HEK293T (cell line): ENCODE results near the gene MEI4.
"Not testable (repeated sequence)": the region's sequence is repeated elsewhere in the genome, so short reads cannot be mapped to it uniquely, and the experiment has no call there.

Source experiments
- BHLHE40 ChIP-seq: fragments of 450-650 bp; IDR thresholded peaks from 2 replicates; pipeline ENCODE4 v1.6.1; 2016; ENCODE audit warnings: mild to moderate bottlenecking, moderate library complexity, borderline replicate concordance
- ELF4 ChIP-seq: fragments of 450-650 bp; IDR thresholded peaks from 2 replicates; pipeline ENCODE4 v1.6.1; 2017; ENCODE audit warnings: antibody characterized with exemption
- FOXA1 ChIP-seq: fragments of 450-650 bp; IDR thresholded peaks from 2 replicates; pipeline ENCODE4 v1.6.1; 2016; ENCODE audit warnings: mild to moderate bottlenecking
- FOXK2 ChIP-seq: fragments of 450-650 bp; IDR thresholded peaks from 2 replicates; pipeline ENCODE4 v1.6.1; 2016; ENCODE audit warnings: mild to moderate bottlenecking
- FOXM1 ChIP-seq: fragments of 450-650 bp; IDR thresholded peaks from 2 replicates; pipeline ENCODE4 v1.6.1; 2017; ENCODE audit warnings: mild to moderate bottlenecking, borderline replicate concordance
- HDGF ChIP-seq: fragments of 450-650 bp; IDR thresholded peaks from 2 replicates; pipeline ENCODE4 v1.6.1; 2017; ENCODE audit warnings: antibody characterized with exemption, borderline replicate concordance
- NFRKB ChIP-seq: fragments of 450-650 bp; IDR thresholded peaks from 2 replicates; pipeline ENCODE4 v1.6.1; 2016; ENCODE audit warnings: mild to moderate bottlenecking, moderate library complexity
- SP1 ChIP-seq: fragments of 450-650 bp; IDR thresholded peaks from 2 replicates; pipeline ENCODE4 v1.6.1; 2017
- SUZ12 ChIP-seq: fragments of 450-650 bp; IDR thresholded peaks from 2 replicates; pipeline ENCODE4 v1.6.1; 2016; ENCODE audit warnings: mild to moderate bottlenecking
- TARDBP ChIP-seq: fragments of 450-650 bp; IDR thresholded peaks from 2 replicates; pipeline ENCODE4 v1.6.1; 2016

- not testable (repeated sequence) for TF ChIP-seq BHLHE40, SUZ12, FOXA1, SP1, ELF4, FOXM1, HDGF, FOXK2, TARDBP, NFRKB
Observed at GRCh38 chr6:77833749-77834148, 180.9 kb downstream of the MEI4 start.
